Jurkat, Clone E6-1 (cell line): ENCODE measurements around the gene WNT4.
A peak's percentile ranks its signal among the peaks of the same experiment; 100 is the strongest.

ENCODE experiments used
- DNase-seq: peaks from one replicate; pipeline ENCODE4 v3.0.0-alpha.2; 2011; ENCODE audit warnings: low read depth, low spot score
- H3K4me3 ChIP-seq: 2 replicates; pipeline ENCODE4 v1.5.1; 2011; ENCODE audit warnings: mild to moderate bottlenecking, low read length, control low read depth, moderate library complexity

The WNT4 gene

GRCh38 chr1:22133247-22133930 is 9.5 kb downstream of the WNT4 start:
- DNase-seq, result no peak
- no peak overlapping the region for H3K4me3 ChIP-seq

- H3K4me3 ChIP-seq, result no peak overlapping the region
- no peak for DNase-seq
These were observed 10.2 kb downstream of the WNT4 start for GRCh38 chr1:22132517-22133235.

GRCh38 chr1:22131875-22132486 is 10.9 kb downstream of the WNT4 start:
- DNase-seq, result peak; percentile 19
- H3K4me3 ChIP-seq, result no peak overlapping the region

- no peak overlapping the region for H3K4me3 ChIP-seq
- DNase-seq, result no peak
These were observed 11.8 kb downstream of the WNT4 start for GRCh38 chr1:22131062-22131461.

GRCh38 chr1:22129501-22130117 is 13.3 kb downstream of the WNT4 start:
- H3K4me3 ChIP-seq, result no peak overlapping the region
- no peak for DNase-seq

GRCh38 chr1:22128392-22128791 is 14.5 kb downstream of the WNT4 start:
- H3K4me3 ChIP-seq, result no peak overlapping the region
- no peak for DNase-seq

GRCh38 chr1:22127731-22128130 is 15.2 kb downstream of the WNT4 start:
- H3K4me3 ChIP-seq, result no peak overlapping the region
- no peak for DNase-seq

GRCh38 chr1:22127248-22127647 is 15.6 kb downstream of the WNT4 start:
- no peak for DNase-seq
- H3K4me3 ChIP-seq, result no peak overlapping the region

- H3K4me3 ChIP-seq, result no peak overlapping the region
- no peak for DNase-seq
These were observed 16.4 kb downstream of the WNT4 start for GRCh38 chr1:22126531-22126930.

GRCh38 chr1:22124592-22125229 is 18.2 kb downstream of the WNT4 start:
- no peak for DNase-seq
- H3K4me3 ChIP-seq, result no peak overlapping the region

- no peak for DNase-seq
- no peak overlapping the region for H3K4me3 ChIP-seq
These were observed 18.9 kb downstream of the WNT4 start for GRCh38 chr1:22123901-22124404.

GRCh38 chr1:22123071-22123390 is 19.9 kb downstream of the WNT4 start:
- no peak overlapping the region for H3K4me3 ChIP-seq
- DNase-seq, result no peak

- no peak overlapping the region for H3K4me3 ChIP-seq
- no peak for DNase-seq
These were observed 20.4 kb downstream of the WNT4 start for GRCh38 chr1:22122273-22123070.

GRCh38 chr1:22121421-22121911 is 21.4 kb downstream of the WNT4 start:
- no peak for DNase-seq
- H3K4me3 ChIP-seq, result no peak overlapping the region

GRCh38 chr1:22120469-22120790 is 22.5 kb downstream of the WNT4 start:
- H3K4me3 ChIP-seq, result no peak overlapping the region
- DNase-seq, result no peak

- no peak overlapping the region for H3K4me3 ChIP-seq
- DNase-seq, result no peak
These were observed 23.1 kb downstream of the WNT4 start for GRCh38 chr1:22119626-22120468.

- DNase-seq, result no peak
- H3K4me3 ChIP-seq, result no peak overlapping the region
These were observed 24.5 kb downstream of the WNT4 start for GRCh38 chr1:22118291-22118992.
